ENCODE measurements around the gene MRPL52. TPM values are rescaled to one million over a fixed set of nuclear protein-coding genes. Genes with fewer than 3 reads are reported as not detected.
A peak's percentile ranks its signal among the peaks of the same experiment; 100 is the strongest.

The MRPL52 gene
- total and polyA plus RNA-seq, 2 of the 13 experiments (the other 11 are each of a cell fraction or from before 2014, with no cell fraction given), result 118 to 329 TPM

- TF ChIP-seq ZNF207 (IDR thresholded peaks at IDR 0.05; ENCODE audit: borderline replicate concordance), result no peak
- TF ChIP-seq ISX (CRISPR knock-in tag; conservative IDR thresholded peaks at IDR 0.05), result no peak
- no peak for TF ChIP-seq ZNF337 (CRISPR knock-in tag; IDR thresholded peaks at IDR 0.05; ENCODE audit: borderline replicate concordance, low read depth)
- no peak for TF ChIP-seq ZBTB1 (CRISPR knock-in tag; IDR thresholded peaks at IDR 0.05; ENCODE audit: borderline replicate concordance)
- TF ChIP-seq PAX8 (CRISPR knock-in tag; IDR thresholded peaks at IDR 0.05; ENCODE audit: borderline replicate concordance), result no peak
- TF ChIP-seq, protein P1, sequence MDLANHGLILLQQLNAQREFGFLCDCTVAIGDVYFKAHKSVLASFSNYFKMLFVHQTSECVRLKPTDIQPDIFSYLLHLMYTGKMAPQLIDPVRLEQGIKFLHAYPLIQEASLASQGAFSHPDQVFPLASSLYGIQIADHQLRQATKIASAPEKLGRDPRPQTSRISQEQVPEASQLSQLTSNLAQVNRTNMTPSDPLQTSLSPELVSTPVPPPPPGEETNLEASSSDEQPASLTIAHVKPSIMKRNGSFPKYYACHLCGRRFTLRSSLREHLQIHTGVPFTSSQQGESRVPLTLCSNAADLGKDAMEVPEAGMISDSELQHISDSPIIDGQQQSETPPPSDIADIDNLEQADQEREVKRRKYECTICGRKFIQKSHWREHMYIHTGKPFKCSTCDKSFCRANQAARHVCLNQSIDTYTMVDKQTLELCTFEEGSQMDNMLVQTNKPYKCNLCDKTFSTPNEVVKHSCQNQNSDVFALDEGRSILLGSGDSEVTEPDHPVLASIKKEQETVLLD (CRISPR knock-in tag; IDR thresholded peaks at IDR 0.05; ENCODE audit: low read depth), result no peak
- no peak for TF ChIP-seq TAF1 (CRISPR knock-in tag; IDR thresholded peaks at IDR 0.05)
- no peak for TF ChIP-seq EEA1 (CRISPR knock-in tag; IDR thresholded peaks at IDR 0.05; ENCODE audit: borderline replicate concordance)
- no peak for TF ChIP-seq NBN (conservative IDR thresholded peaks at IDR 0.05)
- TF ChIP-seq SMYD3 (CRISPR knock-in tag; IDR thresholded peaks at IDR 0.05), result no peak
- no peak for TF ChIP-seq TEAD3 (CRISPR knock-in tag; optimal IDR thresholded peaks at IDR 0.05; ENCODE audit: borderline replicate concordance)
- TF ChIP-seq KLF15 (CRISPR knock-in tag; IDR thresholded peaks at IDR 0.05; ENCODE audit: borderline replicate concordance), result no peak
- no peak for TF ChIP-seq ZSCAN12 (CRISPR knock-in tag; IDR thresholded peaks at IDR 0.05)
- TF ChIP-seq ELF3 (CRISPR knock-in tag; IDR thresholded peaks at IDR 0.05), result no peak; the same call in 1 of the 2 replicates
- TF ChIP-seq ZFP1 (CRISPR knock-in tag; IDR thresholded peaks at IDR 0.05), result no peak
- no peak for TF ChIP-seq ZNF784 (CRISPR knock-in tag; IDR thresholded peaks at IDR 0.05; ENCODE audit: borderline replicate concordance)
- TF ChIP-seq ZNF670 (CRISPR knock-in tag; IDR thresholded peaks at IDR 0.05; ENCODE audit: borderline replicate concordance), result no peak
- TF ChIP-seq EP300 (IDR thresholded peaks at IDR 0.05; ENCODE audit: low read depth in 2 of 2, low read length in 2 of 2), result no peak
- no peak for TF ChIP-seq EP300 (CRISPR knock-in tag; IDR thresholded peaks at IDR 0.05; ENCODE audit: borderline replicate concordance)
- TF ChIP-seq ZNF253 (CRISPR knock-in tag; IDR thresholded peaks at IDR 0.05; ENCODE audit: borderline replicate concordance), result no peak
- TF ChIP-seq SRY (CRISPR knock-in tag; IDR thresholded peaks at IDR 0.05), result no peak
- TF ChIP-seq ZNF749 (CRISPR knock-in tag; IDR thresholded peaks at IDR 0.05; ENCODE audit: borderline replicate concordance), result peak; percentile 24; the same call in 1 of the 2 replicates
- TF ChIP-seq ELF4 (CRISPR knock-in tag; IDR thresholded peaks at IDR 0.05; ENCODE audit: borderline replicate concordance), result peak; percentile 21; the same call in 1 of the 2 replicates
- no peak for TF ChIP-seq ATF7-NPFF (CRISPR knock-in tag; IDR thresholded peaks at IDR 0.05; ENCODE audit: low read depth)
- TF ChIP-seq NRL (CRISPR knock-in tag; IDR thresholded peaks at IDR 0.05; ENCODE audit: borderline replicate concordance), result no peak
- no peak for TF ChIP-seq NFRKB (IDR thresholded peaks at IDR 0.05)
- TF ChIP-seq NR2F6 (IDR thresholded peaks at IDR 0.05), result no peak; the same call in 1 of the 2 replicates
- TF ChIP-seq NR2F6 (CRISPR knock-in tag; IDR thresholded peaks at IDR 0.05), result no peak
- no peak for TF ChIP-seq ZNF616 (CRISPR knock-in tag; IDR thresholded peaks at IDR 0.05; ENCODE audit: low read depth)
- TF ChIP-seq ZFP36L1 (CRISPR knock-in tag; IDR thresholded peaks at IDR 0.05), result no peak
- TF ChIP-seq ZNF513 (CRISPR knock-in tag; conservative IDR thresholded peaks at IDR 0.05), result no peak
- TF ChIP-seq ZBTB20 (CRISPR knock-in tag; IDR thresholded peaks at IDR 0.05; ENCODE audit: borderline replicate concordance, low read depth), result no peak
Observed at GRCh38 chr14:22870811-22871223, 41.1 kb downstream of the MRPL52 start (continued).

Data from HepG2 (cell line).